ENCODE results near the gene CDKL1.

Gene CDKL1

GRCh38 chr14:50321009-50321660, 75.5 kb downstream of the CDKL1 start:
- Histone ChIP-seq H3K9me3 (ENCODE audit: insufficient read depth, low read length, severe bottlenecking) (no peaks in the 10 kb centered on the region), H3K4me3 (ENCODE audit: low read depth in 1 of 2, low read length in 2 of 2) (peak overlapping the region in 1 of 2 experiments; percentile 41; a peak in 2 of 4 replicates), H4K20me1 (ENCODE audit: insufficient read depth, low read length) (peaks cover 4% of the 10 kb centered on the region; the same call in 1 of the 2 replicates), H3K36me3 (ENCODE audit: insufficient read depth, low read length) (peaks cover 24% of the 10 kb centered on the region), H2AFZ (ENCODE audit: low read depth, low read length) (peak overlapping the region; percentile 61), H3K4me2 (ENCODE audit: insufficient read depth, low read length) (peak overlapping the region; percentile 51), H3K27ac (ENCODE audit: low read length) (peak overlapping the region; percentile 68), H3K4me1 (ENCODE audit: insufficient read depth, low read length) (peaks cover 10% of the 10 kb centered on the region), H3K79me2 (ENCODE audit: insufficient read depth, low read length) (peaks cover 26% of the 10 kb centered on the region), H3K9ac (ENCODE audit: low read depth, low read length) (peak overlapping the region; percentile 39), H3K27me3 (ENCODE audit: insufficient read depth, low read length, poor library complexity) (no peaks in the 10 kb centered on the region)
- ATAC-seq (ENCODE audit: insufficient read depth, low read depth) (peak; percentile 99), DNase-seq (peak; percentile 77)
- TF ChIP-seq CTCF (IDR thresholded peaks at IDR 0.05; ENCODE audit: borderline replicate concordance, extremely low read depth, low read length, poor library complexity, severe bottlenecking): peak; percentile 98
- no peak for TF ChIP-seq EZH2 (IDR thresholded peaks at IDR 0.05; ENCODE audit: borderline replicate concordance, low read depth, low read length, severe bottlenecking)

GRCh38 chr14:50320283-50320682, 76.4 kb downstream of the CDKL1 start:
- Histone ChIP-seq H3K9me3 (ENCODE audit: insufficient read depth, low read length, severe bottlenecking) (no peaks in the 10 kb centered on the region), H3K36me3 (ENCODE audit: insufficient read depth, low read length) (peaks cover 18% of the 10 kb centered on the region), H3K27me3 (ENCODE audit: insufficient read depth, low read length, poor library complexity) (no peaks in the 10 kb centered on the region), H3K9ac (ENCODE audit: low read depth, low read length) (no peak overlapping the region), H3K4me1 (ENCODE audit: insufficient read depth, low read length) (peaks cover 10% of the 10 kb centered on the region), H3K4me3 (ENCODE audit: low read depth in 1 of 2, low read length in 2 of 2) (no peak overlapping the region), H3K79me2 (ENCODE audit: insufficient read depth, low read length) (peaks cover 26% of the 10 kb centered on the region), H3K4me2 (ENCODE audit: insufficient read depth, low read length) (no peak overlapping the region), H3K27ac (ENCODE audit: low read length) (no peak overlapping the region), H2AFZ (ENCODE audit: low read depth, low read length) (no peak overlapping the region), H4K20me1 (ENCODE audit: insufficient read depth, low read length) (peaks cover 4% of the 10 kb centered on the region; the same call in 1 of the 2 replicates)
- DNase-seq (no peak), ATAC-seq (ENCODE audit: insufficient read depth, low read depth) (no peak)
- no peak for TF ChIP-seq EZH2 (IDR thresholded peaks at IDR 0.05; ENCODE audit: borderline replicate concordance, low read depth, low read length, severe bottlenecking)
- no peak for TF ChIP-seq CTCF (IDR thresholded peaks at IDR 0.05; ENCODE audit: borderline replicate concordance, extremely low read depth, low read length, poor library complexity, severe bottlenecking)

- Histone ChIP-seq H2AFZ (ENCODE audit: low read depth, low read length) (no peak overlapping the region), H3K27ac (ENCODE audit: low read length) (no peak overlapping the region), H3K4me1 (ENCODE audit: insufficient read depth, low read length) (peaks cover 10% of the 10 kb centered on the region), H3K36me3 (ENCODE audit: insufficient read depth, low read length) (peaks cover 18% of the 10 kb centered on the region), H3K27me3 (ENCODE audit: insufficient read depth, low read length, poor library complexity) (no peaks in the 10 kb centered on the region), H4K20me1 (ENCODE audit: insufficient read depth, low read length) (peaks cover 4% of the 10 kb centered on the region; the same call in 1 of the 2 replicates), H3K9me3 (ENCODE audit: insufficient read depth, low read length, severe bottlenecking) (no peaks in the 10 kb centered on the region), H3K4me2 (ENCODE audit: insufficient read depth, low read length) (no peak overlapping the region), H3K79me2 (ENCODE audit: insufficient read depth, low read length) (peaks cover 26% of the 10 kb centered on the region), H3K4me3 (ENCODE audit: low read depth in 1 of 2, low read length in 2 of 2) (no peak overlapping the region), H3K9ac (ENCODE audit: low read depth, low read length) (no peak overlapping the region)
- no peak for TF ChIP-seq EZH2 (IDR thresholded peaks at IDR 0.05; ENCODE audit: borderline replicate concordance, low read depth, low read length, severe bottlenecking)
- no peak for TF ChIP-seq CTCF (IDR thresholded peaks at IDR 0.05; ENCODE audit: borderline replicate concordance, extremely low read depth, low read length, poor library complexity, severe bottlenecking)
- ATAC-seq (ENCODE audit: insufficient read depth, low read depth): no peak
- DNase-seq: no peak
Observed at GRCh38 chr14:50319721-50320120, 77.0 kb downstream of the CDKL1 start.

Measured in DND-41 (cell line).